IMR-90 (cell line): Measurements from ENCODE around the gene S1PR1. TPM values are rescaled to one million over a fixed set of nuclear protein-coding genes. Genes with fewer than 3 reads are reported as not detected.

ENCODE experiments used
- ATAC-seq: fragments of 200-7000 bp; cut with Tn5 transposase; 2 replicates; pipeline ENCODE4 v1.9.1; 2020; ENCODE audit warnings: low read depth, mild to moderate bottlenecking, moderate library complexity
- BruUV-seq: library from RNA; stranded (reverse); fragments of 400-500 nt; replicated peaks from 2 replicates; lab custom pipeline; 2021; lab: Mats Ljungman, UMichigan
- CTCF ChIA-PET: fragments of 300-600 bp; formaldehyde crosslinking; extraction: SDS; loops from one replicate; lab custom pipeline; 2021; ENCODE audit warnings: antibody characterized with exemption; lab: Yijun Ruan, JAX
- POLR2A ChIA-PET: fragments of 300-600 bp; sonication (Branson Sonifier 250); formaldehyde crosslinking; loops from one replicate; lab custom pipeline; 2022; ENCODE audit warnings: antibody characterized with exemption; ENCODE audit not compliant: unreplicated experiment; lab: Charles Lee
- DNase-seq: peaks from one replicate; pipeline ENCODE4 v3.0.0; 2013
- H2AFZ ChIP-seq: replicated peaks from 2 replicates; pipeline ENCODE3; 2013; ENCODE audit warnings: low read length, mild to moderate bottlenecking; ENCODE audit not compliant: poor library complexity
- H2AK5ac ChIP-seq: 2 replicates; pipeline ENCODE4 v1.6.1; 2013; ENCODE audit warnings: low read depth, low read length, inconsistent platforms
- H2AK9ac ChIP-seq: replicated peaks from 2 replicates; pipeline ENCODE3; 2013; ENCODE audit warnings: mild to moderate bottlenecking, low read depth, low read length, moderate library complexity; ENCODE audit not compliant: poor library complexity
- H2BK120ac ChIP-seq: 2 replicates; pipeline ENCODE4 v1.6.1; 2013; ENCODE audit warnings: low read depth, low read length, inconsistent platforms
- H2BK15ac ChIP-seq: 3 replicates; pipeline ENCODE4 v1.6.1; 2013; ENCODE audit warnings: low read depth, low read length, inconsistent platforms
- H2BK20ac ChIP-seq: 2 replicates; pipeline ENCODE4 v1.6.1; 2013; ENCODE audit warnings: low read depth, mild to moderate bottlenecking, inconsistent platforms, low read length, moderate library complexity
- H2BK5ac ChIP-seq: 2 replicates; pipeline ENCODE4 v1.6.1; 2013; ENCODE audit warnings: mild to moderate bottlenecking, low read depth, low read length, inconsistent platforms; ENCODE audit not compliant: poor library complexity, severe bottlenecking
- H3K14ac ChIP-seq: replicated peaks from 2 replicates; pipeline ENCODE4 v1.6.1; 2013; ENCODE audit warnings: low read depth, low read length, inconsistent platforms
- H3K18ac ChIP-seq: 2 replicates; pipeline ENCODE4 v1.6.1; 2013; ENCODE audit warnings: low read depth, low read length, control low read depth
- H3K23ac ChIP-seq: 2 replicates; pipeline ENCODE4 v1.6.1; 2013; ENCODE audit warnings: low read depth, low read length, inconsistent platforms
- H3K27ac ChIP-seq: 2 replicates; pipeline ENCODE4 v1.5.1; 2013; ENCODE audit warnings: mild to moderate bottlenecking, control low read depth, low read length; ENCODE audit not compliant: insufficient read depth
- H3K27me3 ChIP-seq: 2 replicates; pipeline ENCODE4 v1.6.1; 2013; ENCODE audit warnings: low read length; ENCODE audit not compliant: control insufficient read depth, insufficient read depth
- H3K36me3 ChIP-seq: 2 replicates; pipeline ENCODE4 v1.6.1; 2013; ENCODE audit warnings: low read length, mixed read lengths; ENCODE audit not compliant: control insufficient read depth, insufficient read depth
- H3K4ac ChIP-seq: 2 replicates; pipeline ENCODE4 v1.6.1; 2013; ENCODE audit warnings: low read depth, low read length, inconsistent platforms
- H3K4me1 ChIP-seq: 2 replicates; pipeline ENCODE4 v1.6.1; 2013; ENCODE audit warnings: low read length, mixed read lengths; ENCODE audit not compliant: control insufficient read depth, insufficient read depth
- H3K4me2 ChIP-seq: 2 replicates; pipeline ENCODE4 v1.6.1; 2013; ENCODE audit warnings: low read depth, mild to moderate bottlenecking, control low read depth, low read length, moderate library complexity
- H3K4me3 ChIP-seq: 2 replicates; pipeline ENCODE4 v1.5.1; 2013; ENCODE audit warnings: low read depth, mild to moderate bottlenecking, control low read depth, low read length, moderate library complexity; ENCODE audit not compliant: insufficient read depth
- H3K56ac ChIP-seq: 2 replicates; pipeline ENCODE4 v1.6.1; 2013; ENCODE audit warnings: low read length, inconsistent platforms; ENCODE audit not compliant: insufficient read depth; ENCODE audit errors: extremely low read depth
- H3K79me1 ChIP-seq, 2 experiments: 2 replicates each; pipeline ENCODE4 v1.6.1; 2013; ENCODE audit warnings: low read length in 2 of 2, inconsistent platforms in 1 of 2, low read depth in 1 of 2
- H3K9ac ChIP-seq: 2 replicates; pipeline ENCODE4 v1.6.1; 2013; ENCODE audit warnings: low read depth, low read length, control low read depth
- H3K9me1 ChIP-seq: 2 replicates; pipeline ENCODE4 v1.6.1; 2013; ENCODE audit warnings: low read length, inconsistent platforms; ENCODE audit not compliant: insufficient read depth
- H3K9me3 ChIP-seq: 2 replicates; pipeline ENCODE4 v1.6.1; 2013; ENCODE audit warnings: low read length; ENCODE audit not compliant: control insufficient read depth, insufficient read depth
- H4K20me1 ChIP-seq: 2 replicates; pipeline ENCODE4 v1.6.1; 2013; ENCODE audit warnings: low read length, inconsistent platforms; ENCODE audit not compliant: insufficient read depth
- H4K5ac ChIP-seq: 2 replicates; pipeline ENCODE4 v1.6.1; 2013; ENCODE audit warnings: mild to moderate bottlenecking, low read depth, low read length, control low read depth
- H4K8ac ChIP-seq, 2 experiments: 2 replicates each; pipeline ENCODE4 v1.6.1; 2013; ENCODE audit warnings: low read depth in 2 of 2, low read length in 2 of 2, control low read depth in 1 of 2, inconsistent platforms in 1 of 2
- H4K91ac ChIP-seq: 2 replicates; pipeline ENCODE4 v1.6.1; 2013; ENCODE audit warnings: low read depth, low read length, inconsistent platforms; ENCODE audit not compliant: insufficient read depth
- BHLHE40 ChIP-seq: fragments of 150-350 bp; IDR thresholded peaks from 2 replicates; pipeline ENCODE4 v1.6.1; 2016; ENCODE audit warnings: mild to moderate bottlenecking, low read depth, low read length
- CEBPB ChIP-seq: IDR thresholded peaks from 2 replicates; pipeline ENCODE4 v1.6.1; 2012; ENCODE audit warnings: low read depth, low read length, improper control_type of control experiment
- CHD1 ChIP-seq: IDR thresholded peaks from 2 replicates; pipeline ENCODE4 v1.6.1; 2012; ENCODE audit warnings: low read depth, low read length, improper control_type of control experiment
- ELK1 ChIP-seq: fragments of 150-350 bp; IDR thresholded peaks from 2 replicates; pipeline ENCODE4 v1.6.1; 2016; ENCODE audit warnings: low read depth, mild to moderate bottlenecking, low read length, moderate library complexity, borderline replicate concordance
- FOS ChIP-seq: fragments of 150-350 bp; IDR thresholded peaks from 2 replicates; pipeline ENCODE4 v1.6.1; 2016; ENCODE audit warnings: low read depth, low read length
- MAFK ChIP-seq: IDR thresholded peaks from 2 replicates; pipeline ENCODE4 v1.6.1; 2012; ENCODE audit warnings: low read depth, low read length, improper control_type of control experiment
- MAZ ChIP-seq: IDR thresholded peaks from 2 replicates; pipeline ENCODE4 v1.6.1; 2012; ENCODE audit warnings: low read depth, mild to moderate bottlenecking, low read length, improper control_type of control experiment, moderate library complexity, borderline replicate concordance
- MXI1 ChIP-seq: IDR thresholded peaks from 2 replicates; pipeline ENCODE4 v1.6.1; 2012; ENCODE audit warnings: low read depth, mild to moderate bottlenecking, low read length, moderate library complexity, borderline replicate concordance
- NFE2L2 ChIP-seq: fragments of 150-350 bp; IDR thresholded peaks from 2 replicates; pipeline ENCODE4 v1.6.1; 2016; ENCODE audit warnings: low read depth, mild to moderate bottlenecking, low read length
- POLR2A ChIP-seq: IDR thresholded peaks from 2 replicates; pipeline ENCODE4 v1.6.1; 2012; ENCODE audit warnings: mild to moderate bottlenecking, low read depth, low read length
- RAD21 ChIP-seq: IDR thresholded peaks from 2 replicates; pipeline ENCODE4 v1.6.1; 2012; ENCODE audit warnings: low read length, improper control_type of control experiment
- RCOR1 ChIP-seq: IDR thresholded peaks from 2 replicates; pipeline ENCODE4 v1.6.1; 2012; ENCODE audit warnings: mild to moderate bottlenecking, low read length, improper control_type of control experiment; ENCODE audit not compliant: insufficient replicate concordance
- RFX5 ChIP-seq: IDR thresholded peaks from 2 replicates; pipeline ENCODE4 v1.8.0; 2012; ENCODE audit warnings: low read depth, mild to moderate bottlenecking, low read length, moderate library complexity
- SMC3 ChIP-seq: fragments of 150-350 bp; IDR thresholded peaks from 2 replicates; pipeline ENCODE4 v1.6.1; 2016; ENCODE audit warnings: low read depth, mild to moderate bottlenecking, antibody characterized with exemption, low read length, moderate library complexity
- WGBS, 2 experiments: methylation state at CpG; one replicate each; pipeline versions ENCODE4 v1.1.5 to v1.1.7; 2013; ENCODE audit warnings: missing lambda C conversion rate in 2 of 2; ENCODE audit not compliant: insufficient read length in 1 of 2; ENCODE audit errors: extremely low coverage in 2 of 2; 5-methylcytosine and 5-hydroxymethylcytosine counted together
- dilution Hi-C: fragments of 300-500 bp; cut with HindIII; formaldehyde crosslinking; loops from one replicate; pipeline ENCODE4 v1.14.3; 2018; ENCODE audit warnings: low sequenced_read_pairs; ENCODE audit not compliant: unreplicated experiment
- in situ Hi-C: fragments of 300-500 bp; cut with MboI; formaldehyde crosslinking; loops from 3 replicates; pipeline ENCODE4 v1.14.3; 2019; ENCODE audit warnings: low sequenced_read_pairs, inconsistent platforms, mixed read lengths
- intact Hi-C: fragments of 100-400 bp; cut with micrococcal nuclease; formaldehyde crosslinking; loops from 2 replicates; pipeline ENCODE4 v1.10.0; 2022
- polyA plus RNA-seq, 3 experiments: library from polyadenylated mRNA; depleted of rRNA; stranded (reverse); fragments of >200 nt; gene quantifications; 2 replicates each; pipeline ENCODE4 v1.2.3, GENCODE V29; 2012; ENCODE audit warnings: low replicate concordance in 1 of 3
- total RNA-seq: library from RNA; depleted of rRNA; stranded (reverse); fragments of >200 nt; gene quantifications from 2 replicates; pipeline ENCODE4 v1.2.3, GENCODE V29; 2012
- TF ChIP-seq, protein P1 (sequence below): conservative IDR thresholded peaks from 2 replicates; pipeline ENCODE4 v1.5.1; 2012; ENCODE audit warnings: mild to moderate bottlenecking, low read depth, low read length, improper control_type of control experiment
- TF ChIP-seq, protein P2 (sequence below): fragments of 150-350 bp; IDR thresholded peaks from 2 replicates; pipeline ENCODE4 v1.6.1; 2017; ENCODE audit warnings: mild to moderate bottlenecking, antibody characterized with exemption, low read length, low read depth

Gene S1PR1
- total and polyA plus RNA-seq, 2 of the 4 experiments (the other 2 are of a cell fraction), result 12.9 to 15.6 TPM

GRCh38 chr1:101281751-101282150 lies 44.9 kb downstream of the S1PR1 start:
- Histone ChIP-seq H2AFZ (no peak overlapping the region), H2BK15ac (no peak overlapping the region), H3K9me1 (no peaks in the 10 kb centered on the region), H3K4me1 (peaks cover 2% of the 10 kb centered on the region), H3K56ac (no peak overlapping the region), H3K27me3 (peaks cover 37% of the 10 kb centered on the region), H3K9ac (no peak overlapping the region), H3K36me3 (no peaks in the 10 kb centered on the region), H4K8ac (no peak overlapping the region), H3K4ac (no peak overlapping the region), H4K5ac (no peak overlapping the region), H3K14ac (no peak overlapping the region), H3K4me2 (no peak overlapping the region), H3K18ac (no peak overlapping the region), H2BK5ac (no peak overlapping the region), H2BK20ac (no peak overlapping the region), H3K27ac (no peak overlapping the region), H4K91ac (no peak overlapping the region), H3K9me3 (no peaks in the 10 kb centered on the region), H3K79me1 (no peaks in the 10 kb centered on the region), H3K4me3 (no peak overlapping the region), H4K20me1 (no peaks in the 10 kb centered on the region), H2AK9ac (no peak overlapping the region), H2BK120ac (no peak overlapping the region), H2AK5ac (no peak overlapping the region), H3K23ac (no peak overlapping the region)
- in situ Hi-C loops, result no loop called here
- DNase-seq, result no peak
- no CpG with 5 or more reads among the region's 3 CpGs for WGBS, 2 experiments
- no TSS peak for BruUV-seq
- POLR2A ChIA-PET, result no interaction called here
- intact Hi-C loops, result no loop called here
- TF ChIP-seq, protein P1, sequence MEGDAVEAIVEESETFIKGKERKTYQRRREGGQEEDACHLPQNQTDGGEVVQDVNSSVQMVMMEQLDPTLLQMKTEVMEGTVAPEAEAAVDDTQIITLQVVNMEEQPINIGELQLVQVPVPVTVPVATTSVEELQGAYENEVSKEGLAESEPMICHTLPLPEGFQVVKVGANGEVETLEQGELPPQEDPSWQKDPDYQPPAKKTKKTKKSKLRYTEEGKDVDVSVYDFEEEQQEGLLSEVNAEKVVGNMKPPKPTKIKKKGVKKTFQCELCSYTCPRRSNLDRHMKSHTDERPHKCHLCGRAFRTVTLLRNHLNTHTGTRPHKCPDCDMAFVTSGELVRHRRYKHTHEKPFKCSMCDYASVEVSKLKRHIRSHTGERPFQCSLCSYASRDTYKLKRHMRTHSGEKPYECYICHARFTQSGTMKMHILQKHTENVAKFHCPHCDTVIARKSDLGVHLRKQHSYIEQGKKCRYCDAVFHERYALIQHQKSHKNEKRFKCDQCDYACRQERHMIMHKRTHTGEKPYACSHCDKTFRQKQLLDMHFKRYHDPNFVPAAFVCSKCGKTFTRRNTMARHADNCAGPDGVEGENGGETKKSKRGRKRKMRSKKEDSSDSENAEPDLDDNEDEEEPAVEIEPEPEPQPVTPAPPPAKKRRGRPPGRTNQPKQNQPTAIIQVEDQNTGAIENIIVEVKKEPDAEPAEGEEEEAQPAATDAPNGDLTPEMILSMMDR, result no peak
- TF ChIP-seq NFE2L2 (no peak), CEBPB (no peak), RFX5 (no peak), SMC3 (no peak), RCOR1 (no peak), FOS (no peak), MAZ (no peak), RAD21 (no peak), POLR2A (no peak), MXI1 (no peak), ELK1 (no peak), MAFK (no peak), CHD1 (no peak), BHLHE40 (no peak)
- TF ChIP-seq, protein P2, sequence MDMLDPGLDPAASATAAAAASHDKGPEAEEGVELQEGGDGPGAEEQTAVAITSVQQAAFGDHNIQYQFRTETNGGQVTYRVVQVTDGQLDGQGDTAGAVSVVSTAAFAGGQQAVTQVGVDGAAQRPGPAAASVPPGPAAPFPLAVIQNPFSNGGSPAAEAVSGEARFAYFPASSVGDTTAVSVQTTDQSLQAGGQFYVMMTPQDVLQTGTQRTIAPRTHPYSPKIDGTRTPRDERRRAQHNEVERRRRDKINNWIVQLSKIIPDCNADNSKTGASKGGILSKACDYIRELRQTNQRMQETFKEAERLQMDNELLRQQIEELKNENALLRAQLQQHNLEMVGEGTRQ, result no peak
- no peak for ATAC-seq
- CTCF ChIA-PET, result no interaction called here
- dilution Hi-C loops, result no loop called here
